ENCODE measurements around the gene ZFP90.

DNA sequence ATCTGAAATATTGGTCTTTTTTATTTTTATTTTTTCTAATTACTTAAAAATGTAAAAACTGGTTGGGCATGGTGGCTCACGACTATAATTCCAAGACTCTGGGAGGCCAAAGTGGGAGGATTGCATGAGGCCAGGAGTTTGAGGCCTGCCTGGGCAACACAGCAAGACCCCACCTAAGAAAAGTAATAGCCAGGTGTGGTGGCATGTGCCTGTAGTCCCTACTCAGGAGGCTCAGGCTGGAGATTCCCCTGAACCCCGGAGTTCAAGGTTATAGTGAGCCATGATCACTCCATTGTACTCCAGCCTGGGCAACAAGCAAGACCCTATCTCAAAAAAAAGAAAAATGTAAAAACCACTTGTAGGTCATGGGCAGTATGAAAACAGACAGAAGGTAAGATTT, 69.2 kb downstream of the ZFP90 start:
- TF ChIP-seq, protein P1, sequence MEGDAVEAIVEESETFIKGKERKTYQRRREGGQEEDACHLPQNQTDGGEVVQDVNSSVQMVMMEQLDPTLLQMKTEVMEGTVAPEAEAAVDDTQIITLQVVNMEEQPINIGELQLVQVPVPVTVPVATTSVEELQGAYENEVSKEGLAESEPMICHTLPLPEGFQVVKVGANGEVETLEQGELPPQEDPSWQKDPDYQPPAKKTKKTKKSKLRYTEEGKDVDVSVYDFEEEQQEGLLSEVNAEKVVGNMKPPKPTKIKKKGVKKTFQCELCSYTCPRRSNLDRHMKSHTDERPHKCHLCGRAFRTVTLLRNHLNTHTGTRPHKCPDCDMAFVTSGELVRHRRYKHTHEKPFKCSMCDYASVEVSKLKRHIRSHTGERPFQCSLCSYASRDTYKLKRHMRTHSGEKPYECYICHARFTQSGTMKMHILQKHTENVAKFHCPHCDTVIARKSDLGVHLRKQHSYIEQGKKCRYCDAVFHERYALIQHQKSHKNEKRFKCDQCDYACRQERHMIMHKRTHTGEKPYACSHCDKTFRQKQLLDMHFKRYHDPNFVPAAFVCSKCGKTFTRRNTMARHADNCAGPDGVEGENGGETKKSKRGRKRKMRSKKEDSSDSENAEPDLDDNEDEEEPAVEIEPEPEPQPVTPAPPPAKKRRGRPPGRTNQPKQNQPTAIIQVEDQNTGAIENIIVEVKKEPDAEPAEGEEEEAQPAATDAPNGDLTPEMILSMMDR (IDR thresholded peaks at IDR 0.05): no peak
- TF ChIP-seq POLR2A (IDR thresholded peaks at IDR 0.05): no peak
- no peak for TF ChIP-seq POLR2AphosphoS5 (IDR thresholded peaks at IDR 0.05)
